Measurements from ENCODE around the gene CSNK1A1.

Gene CSNK1A1

GRCh38 chr5:149581192-149581861, 30.1 kb upstream of the CSNK1A1 start, which contains the start of gene ARHGEF37:
ARHGEF37 (plus strand) TSS chr5:149581498; CDS start chr5:149597770, 16,272 bp downstream.
- Histone ChIP-seq H3K23ac (ENCODE audit: low read length) (no peak within 1 kb of the TSS), H2BK120ac (ENCODE audit: insufficient read depth, low read length, poor library complexity) (peak within 1 kb of the TSS; percentile 32), H2AK5ac (ENCODE audit: low read length) (peak within 1 kb of the TSS; percentile 30), H3K14ac (ENCODE audit: low read length) (peak within 1 kb of the TSS; percentile 67), H3K4me1 (ENCODE audit: control insufficient read depth in 1 of 2, insufficient read depth in 2 of 2, low read length in 2 of 2) (peaks cover 11 to 12% of the 10 kb centered on the region in 2 experiments), H3K4ac (ENCODE audit: low read depth, low read length) (no peak within 1 kb of the TSS), H3K4me3 (ENCODE audit: low read depth, low read length) (peak within 1 kb of the TSS; percentile 65), H3K79me2 (ENCODE audit: control insufficient read depth, insufficient read depth, low read length, poor library complexity) (no peaks in the 10 kb centered on the region), H3K4me2 (ENCODE audit: low read length) (peak within 1 kb of the TSS; percentile 92), H2BK12ac (ENCODE audit: low read length) (peak within 1 kb of the TSS; percentile 19), H3K9me3 (ENCODE audit: insufficient read depth, low read depth, low read length) (no peaks in the 10 kb centered on the region), H2AFZ (ENCODE audit: insufficient read depth, low read length, poor library complexity) (peak within 1 kb of the TSS; percentile 57), H3K9ac (ENCODE audit: low read length) (peak within 1 kb of the TSS; percentile 2), H3K36me3 (ENCODE audit: control insufficient read depth in 1 of 2, insufficient read depth in 2 of 2, low read length in 2 of 2) (no peaks in the 10 kb centered on the region), H3K27ac (ENCODE audit: low read depth, low read length) (peak within 1 kb of the TSS; percentile 44), H4K12ac (ENCODE audit: low read depth, low read length) (no peak within 1 kb of the TSS), H4K91ac (ENCODE audit: low read depth, low read length) (peak within 1 kb of the TSS; percentile 83), H3K79me1 (ENCODE audit: low read length) (peaks cover 11% of the 10 kb centered on the region), H3K27me3 (ENCODE audit: insufficient read depth, low read length) (peaks cover 2% of the 10 kb centered on the region), H4K8ac (ENCODE audit: low read depth, low read length) (peak within 1 kb of the TSS; percentile 66), H2BK5ac (ENCODE audit: low read depth, low read length, poor library complexity) (no peak within 1 kb of the TSS), H3K18ac (ENCODE audit: low read length) (peak within 1 kb of the TSS; percentile 62)
- DNase-seq = peak; percentile 30 to 61
- WGBS (ENCODE audit: extremely low coverage, insufficient coverage, insufficient read length) = no CpG with 5 or more reads among the region's 56 CpGs

- Histone ChIP-seq H3K23ac (ENCODE audit: low read length) (no peak overlapping the region), H2BK12ac (ENCODE audit: low read length) (peak overlapping the region; percentile 19), H3K9ac (ENCODE audit: low read length) (no peak overlapping the region), H3K4me3 (ENCODE audit: low read depth, low read length) (peak overlapping the region; percentile 65), H4K8ac (ENCODE audit: low read depth, low read length) (peak overlapping the region; percentile 66), H3K18ac (ENCODE audit: low read length) (no peak overlapping the region), H3K79me1 (ENCODE audit: low read length) (peaks cover 11% of the 10 kb centered on the region), H3K4ac (ENCODE audit: low read depth, low read length) (no peak overlapping the region), H3K27me3 (ENCODE audit: insufficient read depth, low read length) (peaks cover 2% of the 10 kb centered on the region), H4K91ac (ENCODE audit: low read depth, low read length) (no peak overlapping the region), H2BK120ac (ENCODE audit: insufficient read depth, low read length, poor library complexity) (peak overlapping the region; percentile 32), H3K79me2 (ENCODE audit: control insufficient read depth, insufficient read depth, low read length, poor library complexity) (no peaks in the 10 kb centered on the region), H3K36me3 (ENCODE audit: control insufficient read depth in 1 of 2, insufficient read depth in 2 of 2, low read length in 2 of 2) (no peaks in the 10 kb centered on the region), H3K9me3 (ENCODE audit: insufficient read depth, low read depth, low read length) (no peaks in the 10 kb centered on the region), H2AK5ac (ENCODE audit: low read length) (no peak overlapping the region), H3K14ac (ENCODE audit: low read length) (no peak overlapping the region), H4K12ac (ENCODE audit: low read depth, low read length) (no peak overlapping the region), H2BK5ac (ENCODE audit: low read depth, low read length, poor library complexity) (no peak overlapping the region), H3K4me1 (ENCODE audit: control insufficient read depth in 1 of 2, insufficient read depth in 2 of 2, low read length in 2 of 2) (peaks cover 10 to 12% of the 10 kb centered on the region in 2 experiments), H3K27ac (ENCODE audit: low read depth, low read length) (no peak overlapping the region), H3K4me2 (ENCODE audit: low read length) (peak overlapping the region; percentile 92), H2AFZ (ENCODE audit: insufficient read depth, low read length, poor library complexity) (peak overlapping the region; percentile 56)
- DNase-seq = no peak
- WGBS (ENCODE audit: extremely low coverage, insufficient coverage, insufficient read length) = no CpG with 5 or more reads among the region's 10 CpGs
Observed at GRCh38 chr5:149580808-149581191, 29.6 kb upstream of the CSNK1A1 start.

DNA sequence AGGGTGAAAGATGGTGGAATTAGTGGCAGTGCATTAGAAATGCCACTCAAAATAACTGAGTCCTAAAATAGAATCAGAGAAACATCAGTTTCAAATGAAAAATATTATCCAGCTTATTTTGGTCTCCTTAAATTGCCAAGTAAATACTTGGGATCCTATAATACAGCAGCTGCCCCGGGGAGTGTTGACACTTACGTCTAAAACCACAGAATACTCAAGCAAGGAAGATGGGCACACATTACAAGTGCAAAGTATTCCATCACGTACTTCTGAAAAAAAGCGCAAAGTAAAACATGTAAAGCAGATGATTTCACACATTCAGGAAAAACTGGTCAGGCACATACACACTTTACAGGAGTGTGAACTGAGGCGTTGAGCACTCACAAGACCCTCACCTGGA, 27.7 kb upstream of the CSNK1A1 start:
- H3K4ac ChIP-seq (ENCODE audit: low read depth, low read length) = no peak overlapping the region
- H3K36me3 ChIP-seq (ENCODE audit: control insufficient read depth in 1 of 2, insufficient read depth in 2 of 2, low read length in 2 of 2) = no peaks in the 10 kb centered on the region
- H3K27ac ChIP-seq (ENCODE audit: low read depth, low read length) = no peak overlapping the region
- H3K79me2 ChIP-seq (ENCODE audit: control insufficient read depth, insufficient read depth, low read length, poor library complexity) = no peaks in the 10 kb centered on the region
- peaks cover 9% of the 10 kb centered on the region for H3K79me1 ChIP-seq (ENCODE audit: low read length)
- H4K91ac ChIP-seq (ENCODE audit: low read depth, low read length) = no peak overlapping the region
- H2BK5ac ChIP-seq (ENCODE audit: low read depth, low read length, poor library complexity) = no peak overlapping the region
- H2AK5ac ChIP-seq (ENCODE audit: low read length) = no peak overlapping the region
- no peak overlapping the region for H3K4me2 ChIP-seq (ENCODE audit: low read length)
- no CpG with 5 or more reads among the region's 5 CpGs for WGBS (ENCODE audit: extremely low coverage, insufficient coverage, insufficient read length)
- H2BK120ac ChIP-seq (ENCODE audit: insufficient read depth, low read length, poor library complexity) = no peak overlapping the region
- H3K4me3 ChIP-seq (ENCODE audit: low read depth, low read length) = no peak overlapping the region
- no peak overlapping the region for H3K14ac ChIP-seq (ENCODE audit: low read length)
- no peak for DNase-seq
- no peak overlapping the region for H3K23ac ChIP-seq (ENCODE audit: low read length)
- H2BK12ac ChIP-seq (ENCODE audit: low read length) = no peak overlapping the region
- H3K18ac ChIP-seq (ENCODE audit: low read length) = no peak overlapping the region
- H3K27me3 ChIP-seq (ENCODE audit: insufficient read depth, low read length) = peaks cover 2% of the 10 kb centered on the region
- H4K12ac ChIP-seq (ENCODE audit: low read depth, low read length) = no peak overlapping the region
- no peak overlapping the region for H4K8ac ChIP-seq (ENCODE audit: low read depth, low read length)
- H3K4me1 ChIP-seq (ENCODE audit: control insufficient read depth in 1 of 2, insufficient read depth in 2 of 2, low read length in 2 of 2) = peaks cover 10 to 12% of the 10 kb centered on the region in 2 experiments
- H2AFZ ChIP-seq (ENCODE audit: insufficient read depth, low read length, poor library complexity) = no peak overlapping the region
- H3K9me3 ChIP-seq (ENCODE audit: insufficient read depth, low read depth, low read length) = no peaks in the 10 kb centered on the region
- no peak overlapping the region for H3K9ac ChIP-seq (ENCODE audit: low read length)

DNA sequence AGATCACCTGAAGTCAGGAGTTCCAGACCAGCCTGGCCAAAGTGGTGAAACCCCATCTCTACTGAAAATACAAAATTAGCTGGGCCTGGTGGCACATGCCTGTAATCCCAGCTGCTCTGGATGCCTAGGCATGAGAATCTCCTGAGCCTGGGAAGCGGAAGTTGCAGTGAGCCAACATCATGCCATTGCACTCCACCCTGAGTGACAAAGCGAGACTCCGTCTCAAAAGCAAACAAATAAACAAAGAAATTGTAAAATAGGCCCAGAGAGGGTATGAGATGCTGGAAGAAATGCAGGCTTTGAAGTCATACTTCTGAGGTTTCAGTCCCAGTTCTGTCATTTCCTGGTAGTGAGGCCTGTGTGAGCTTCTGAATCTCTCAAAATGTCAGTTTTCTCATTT, 24.8 kb upstream of the CSNK1A1 start:
- no peak overlapping the region for H2AFZ ChIP-seq (ENCODE audit: insufficient read depth, low read length, poor library complexity)
- no peak overlapping the region for H3K4ac ChIP-seq (ENCODE audit: low read depth, low read length)
- H3K18ac ChIP-seq (ENCODE audit: low read length) = no peak overlapping the region
- H3K4me3 ChIP-seq (ENCODE audit: low read depth, low read length) = no peak overlapping the region
- no peak overlapping the region for H3K4me2 ChIP-seq (ENCODE audit: low read length)
- H3K9me3 ChIP-seq (ENCODE audit: insufficient read depth, low read depth, low read length) = no peaks in the 10 kb centered on the region
- peaks cover 3% of the 10 kb centered on the region for H3K79me1 ChIP-seq (ENCODE audit: low read length)
- no peak for DNase-seq
- H2AK5ac ChIP-seq (ENCODE audit: low read length) = no peak overlapping the region
- no peak overlapping the region for H2BK120ac ChIP-seq (ENCODE audit: insufficient read depth, low read length, poor library complexity)
- H2BK12ac ChIP-seq (ENCODE audit: low read length) = no peak overlapping the region
- no peak overlapping the region for H4K91ac ChIP-seq (ENCODE audit: low read depth, low read length)
- H3K79me2 ChIP-seq (ENCODE audit: control insufficient read depth, insufficient read depth, low read length, poor library complexity) = no peaks in the 10 kb centered on the region
- H3K36me3 ChIP-seq (ENCODE audit: control insufficient read depth in 1 of 2, insufficient read depth in 2 of 2, low read length in 2 of 2) = no peaks in the 10 kb centered on the region
- H4K12ac ChIP-seq (ENCODE audit: low read depth, low read length) = no peak overlapping the region
- no peak overlapping the region for H2BK5ac ChIP-seq (ENCODE audit: low read depth, low read length, poor library complexity)
- H4K8ac ChIP-seq (ENCODE audit: low read depth, low read length) = no peak overlapping the region
- H3K14ac ChIP-seq (ENCODE audit: low read length) = no peak overlapping the region
- H3K27ac ChIP-seq (ENCODE audit: low read depth, low read length) = no peak overlapping the region
- H3K23ac ChIP-seq (ENCODE audit: low read length) = no peak overlapping the region
- no CpG with 5 or more reads among the region's 3 CpGs for WGBS (ENCODE audit: extremely low coverage, insufficient coverage, insufficient read length)
- H3K27me3 ChIP-seq (ENCODE audit: insufficient read depth, low read length) = peaks cover 2% of the 10 kb centered on the region
- no peak overlapping the region for H3K9ac ChIP-seq (ENCODE audit: low read length)
- H3K4me1 ChIP-seq (ENCODE audit: control insufficient read depth in 1 of 2, insufficient read depth in 2 of 2, low read length in 2 of 2) = peaks cover 3% of the 10 kb centered on the region in 2 experiments
